Measurements from ENCODE around the gene DYNLL1.
"Not testable (repeated sequence)": the region's sequence is repeated elsewhere in the genome, so short reads cannot be mapped to it uniquely, and the experiment has no call there.

Gene DYNLL1

GRCh38 chr12:120495731-120496412 is at the start of gene DYNLL1:
DYNLL1 (plus strand) TSS chr12:120496113; CDS start chr12:120496422, 309 bp downstream.
- H3K27ac ChIP-seq: peak within 1 kb of the TSS; percentile 70
- peak; percentile 69 for DNase-seq (ENCODE audit: low read depth, low spot score)

- DNase-seq (ENCODE audit: low read depth, low spot score): not testable (repeated sequence)
- H3K27ac ChIP-seq: peak overlapping the region; percentile 88
Measured at GRCh38 chr12:120446844-120447178, 49.1 kb upstream of the DYNLL1 start.

GRCh38 chr12:120447992-120448391 is 47.9 kb upstream of the DYNLL1 start:
- H3K27ac ChIP-seq: no peak overlapping the region
- DNase-seq (ENCODE audit: low read depth, low spot score): no peak

GRCh38 chr12:120452524-120452923 is 43.4 kb upstream of the DYNLL1 start:
- H3K27ac ChIP-seq; DNase-seq (ENCODE audit: low read depth, low spot score): not testable (repeated sequence)

GRCh38 chr12:120453060-120453750 is 42.7 kb upstream of the DYNLL1 start:
- no peak for DNase-seq (ENCODE audit: low read depth, low spot score)
- no peak overlapping the region for H3K27ac ChIP-seq

GRCh38 chr12:120453977-120454376 is 41.9 kb upstream of the DYNLL1 start:
- H3K27ac ChIP-seq: no peak overlapping the region
- DNase-seq (ENCODE audit: low read depth, low spot score): no peak

- H3K27ac ChIP-seq: no peak overlapping the region
- DNase-seq (ENCODE audit: low read depth, low spot score): no peak
Measured at GRCh38 chr12:120455302-120455701, 40.6 kb upstream of the DYNLL1 start.

GRCh38 chr12:120457133-120457532 is 38.8 kb upstream of the DYNLL1 start:
- no peak overlapping the region for H3K27ac ChIP-seq
- DNase-seq (ENCODE audit: low read depth, low spot score): no peak

- no peak for DNase-seq (ENCODE audit: low read depth, low spot score)
- no peak overlapping the region for H3K27ac ChIP-seq
Measured at GRCh38 chr12:120460157-120460556, 35.8 kb upstream of the DYNLL1 start.

- DNase-seq (ENCODE audit: low read depth, low spot score): no peak
Measured at GRCh38 chr12:120462099-120462640, 33.7 kb upstream of the DYNLL1 start.

GRCh38 chr12:120463712-120464111 is 32.2 kb upstream of the DYNLL1 start:
- H3K27ac ChIP-seq: no peak overlapping the region
- no peak for DNase-seq (ENCODE audit: low read depth, low spot score)

More at GRCh38 chr12:120462099-120462640, 33.7 kb upstream of the DYNLL1 start:
- H3K27ac ChIP-seq: no peak overlapping the region

- no peak for DNase-seq (ENCODE audit: low read depth, low spot score)
- no peak overlapping the region for H3K27ac ChIP-seq
Measured at GRCh38 chr12:120465756-120466155, 30.2 kb upstream of the DYNLL1 start.

- no peak overlapping the region for H3K27ac ChIP-seq
- DNase-seq (ENCODE audit: low read depth, low spot score): no peak
Measured at GRCh38 chr12:120466560-120467315, 29.2 kb upstream of the DYNLL1 start.

GRCh38 chr12:120467439-120467838 is 28.5 kb upstream of the DYNLL1 start:
- H3K27ac ChIP-seq: no peak overlapping the region

GRCh38 chr12:120468325-120468820 is 27.5 kb upstream of the DYNLL1 start:
- no peak for DNase-seq (ENCODE audit: low read depth, low spot score)
- peak overlapping the region; percentile 87 for H3K27ac ChIP-seq

More at GRCh38 chr12:120467439-120467838, 28.5 kb upstream of the DYNLL1 start:
- no peak for DNase-seq (ENCODE audit: low read depth, low spot score)

GRCh38 chr12:120468821-120469449 is 27.0 kb upstream of the DYNLL1 start:
- DNase-seq (ENCODE audit: low read depth, low spot score): no peak
- peak overlapping the region; percentile 87 for H3K27ac ChIP-seq

GRCh38 chr12:120469450-120470149 is 26.3 kb upstream of the DYNLL1 start, which contains the start of gene SRSF9:
SRSF9 (minus strand) TSS chr12:120469748; CDS start chr12:120469609, 139 bp downstream.
- H3K27ac ChIP-seq: peak within 1 kb of the TSS; percentile 87
- peak; percentile 81 for DNase-seq (ENCODE audit: low read depth, low spot score)

GRCh38 chr12:120470150-120470784 is 25.6 kb upstream of the DYNLL1 start:
- no peak for DNase-seq (ENCODE audit: low read depth, low spot score)
- H3K27ac ChIP-seq: peak overlapping the region; percentile 87

GRCh38 chr12:120472521-120472920 is 23.4 kb upstream of the DYNLL1 start:
- peak overlapping the region; percentile 88 for H3K27ac ChIP-seq

More at GRCh38 chr12:120472521-120472920, 23.4 kb upstream of the DYNLL1 start:
- DNase-seq (ENCODE audit: low read depth, low spot score): no peak

Data from epithelial cell of prostate (primary cell).